AG10803 (cell line): ENCODE data around the gene TMEM53.
A peak's percentile ranks its signal among the peaks of the same experiment; 100 is the strongest.

Source experiments
- DNase-seq: peaks from one replicate; pipeline ENCODE4 v3.0.0; 2010; ENCODE audit warnings: low read depth
- H3K4me3 ChIP-seq: 2 replicates; pipeline ENCODE4 v1.5.1; 2011; ENCODE audit warnings: mild to moderate bottlenecking, low read length, control low read depth
- TF ChIP-seq, protein P1 (sequence below): conservative IDR thresholded peaks from 2 replicates; pipeline ENCODE4 v1.5.1; 2011; ENCODE audit warnings: mild to moderate bottlenecking, low read length, control low read depth, inconsistent platforms

TMEM53 gene

DNA sequence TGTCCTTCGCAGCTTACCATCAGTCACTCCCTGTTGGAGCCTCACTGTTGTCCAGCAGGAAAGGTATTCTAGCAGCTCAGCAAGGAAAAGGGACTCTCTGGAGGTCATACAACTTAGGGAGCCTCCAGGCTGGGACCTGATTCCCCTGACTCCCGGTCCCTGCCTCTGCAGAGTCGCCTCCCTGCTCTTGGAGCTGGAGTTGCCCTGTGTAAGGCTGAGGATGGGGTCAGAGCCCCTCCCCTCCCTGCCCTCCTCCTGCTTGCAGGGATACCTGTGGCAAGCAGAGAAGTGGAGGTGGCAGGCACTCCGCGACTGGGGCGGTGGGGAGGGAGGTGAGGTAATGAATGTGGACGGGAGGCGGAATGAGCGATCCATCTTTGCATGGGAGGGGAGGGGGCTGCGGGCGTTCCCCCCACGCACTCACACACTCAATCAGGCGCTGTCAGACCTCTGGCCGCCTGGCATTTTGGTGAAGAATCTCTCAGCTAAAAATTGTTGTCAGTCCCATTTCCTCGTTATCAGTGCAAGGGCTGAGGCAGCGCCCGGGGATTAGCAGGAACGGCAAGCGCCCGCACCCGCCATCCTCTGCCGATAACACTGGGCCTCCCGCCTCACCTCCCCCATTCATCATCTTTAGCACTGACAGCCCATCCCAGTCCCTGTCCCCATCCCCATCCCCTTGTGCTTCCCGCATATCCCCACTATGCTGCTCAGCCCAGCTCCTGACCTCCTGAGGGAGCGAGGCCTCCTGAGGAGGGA lies 64.3 kb downstream of the TMEM53 start:
- DNase-seq = no peak
- no peak overlapping the region for H3K4me3 ChIP-seq
- TF ChIP-seq, protein P1, sequence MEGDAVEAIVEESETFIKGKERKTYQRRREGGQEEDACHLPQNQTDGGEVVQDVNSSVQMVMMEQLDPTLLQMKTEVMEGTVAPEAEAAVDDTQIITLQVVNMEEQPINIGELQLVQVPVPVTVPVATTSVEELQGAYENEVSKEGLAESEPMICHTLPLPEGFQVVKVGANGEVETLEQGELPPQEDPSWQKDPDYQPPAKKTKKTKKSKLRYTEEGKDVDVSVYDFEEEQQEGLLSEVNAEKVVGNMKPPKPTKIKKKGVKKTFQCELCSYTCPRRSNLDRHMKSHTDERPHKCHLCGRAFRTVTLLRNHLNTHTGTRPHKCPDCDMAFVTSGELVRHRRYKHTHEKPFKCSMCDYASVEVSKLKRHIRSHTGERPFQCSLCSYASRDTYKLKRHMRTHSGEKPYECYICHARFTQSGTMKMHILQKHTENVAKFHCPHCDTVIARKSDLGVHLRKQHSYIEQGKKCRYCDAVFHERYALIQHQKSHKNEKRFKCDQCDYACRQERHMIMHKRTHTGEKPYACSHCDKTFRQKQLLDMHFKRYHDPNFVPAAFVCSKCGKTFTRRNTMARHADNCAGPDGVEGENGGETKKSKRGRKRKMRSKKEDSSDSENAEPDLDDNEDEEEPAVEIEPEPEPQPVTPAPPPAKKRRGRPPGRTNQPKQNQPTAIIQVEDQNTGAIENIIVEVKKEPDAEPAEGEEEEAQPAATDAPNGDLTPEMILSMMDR = no peak

DNA sequence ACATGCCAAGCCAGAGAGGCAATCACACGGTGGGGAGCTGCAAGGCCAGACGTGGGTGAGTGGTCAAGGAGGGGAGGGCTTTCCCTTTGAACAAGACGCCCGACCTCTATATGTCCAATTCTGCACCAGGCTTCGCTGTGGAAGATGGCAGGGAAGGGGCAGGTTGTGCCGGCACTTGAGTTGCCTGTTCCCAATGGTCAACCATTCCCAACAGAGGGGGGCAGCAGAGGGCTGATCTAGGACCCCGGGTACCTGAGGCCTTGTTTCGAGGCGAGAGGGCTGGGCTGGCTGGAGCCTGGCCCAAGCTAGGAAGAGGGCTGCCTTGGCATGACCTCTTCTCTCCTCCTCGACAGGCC lies 64.9 kb downstream of the TMEM53 start:
- H3K4me3 ChIP-seq = no peak overlapping the region
- DNase-seq = peak; percentile 45
- TF ChIP-seq, protein P1 = peak; percentile 76

DNA sequence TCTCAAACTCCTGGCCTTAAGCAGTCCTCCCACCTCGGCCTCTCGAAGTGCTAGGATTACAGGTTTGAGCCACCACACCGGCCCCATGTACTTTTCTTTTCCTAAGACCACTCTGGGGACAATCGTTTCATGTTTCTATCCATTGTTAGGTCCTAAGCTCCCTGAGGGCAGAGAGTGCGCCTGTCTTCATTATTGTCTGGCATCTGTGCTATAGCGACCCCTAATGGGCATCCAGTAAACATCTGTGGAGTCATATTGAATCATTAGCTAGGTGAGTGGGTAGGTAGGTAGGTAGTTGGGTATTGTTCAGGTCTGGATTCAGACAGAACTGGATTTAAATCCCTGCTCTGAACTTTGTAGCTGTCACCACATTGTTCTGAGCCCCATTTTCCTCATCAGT lies 66.1 kb downstream of the TMEM53 start:
- DNase-seq = no peak
- no peak overlapping the region for H3K4me3 ChIP-seq
- TF ChIP-seq, protein P1 = peak; percentile 24; the same call in 1 of the 2 replicates

DNA sequence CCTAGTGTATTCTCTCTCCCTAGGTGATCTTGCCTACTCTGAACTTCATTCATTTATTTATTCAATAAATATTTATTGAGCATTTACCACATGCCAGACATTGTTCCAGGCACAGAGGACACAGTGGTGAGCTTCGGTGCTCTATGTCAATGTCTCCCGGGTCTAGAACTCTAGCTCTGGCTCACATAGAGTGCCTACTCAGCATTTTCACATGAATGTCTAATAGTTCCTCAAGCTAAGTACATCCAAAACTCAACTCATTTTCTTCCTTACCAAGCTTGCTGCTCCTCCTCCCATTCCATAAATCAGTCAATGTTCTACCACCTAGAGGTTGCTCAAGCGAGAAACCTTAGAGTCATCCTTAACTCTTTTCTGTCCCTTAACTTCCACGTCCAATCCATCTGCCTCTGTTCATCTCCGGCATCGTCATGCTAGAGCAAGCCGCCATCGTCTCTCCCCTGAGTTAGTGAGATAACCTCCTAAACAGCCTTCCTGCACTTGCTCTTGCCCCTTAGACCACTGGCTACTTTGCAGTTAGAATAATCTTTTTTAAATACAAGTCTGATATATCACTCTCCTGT lies 67.5 kb downstream of the TMEM53 start:
- H3K4me3 ChIP-seq = no peak overlapping the region
- TF ChIP-seq, protein P1 = no peak
- DNase-seq = no peak

DNA sequence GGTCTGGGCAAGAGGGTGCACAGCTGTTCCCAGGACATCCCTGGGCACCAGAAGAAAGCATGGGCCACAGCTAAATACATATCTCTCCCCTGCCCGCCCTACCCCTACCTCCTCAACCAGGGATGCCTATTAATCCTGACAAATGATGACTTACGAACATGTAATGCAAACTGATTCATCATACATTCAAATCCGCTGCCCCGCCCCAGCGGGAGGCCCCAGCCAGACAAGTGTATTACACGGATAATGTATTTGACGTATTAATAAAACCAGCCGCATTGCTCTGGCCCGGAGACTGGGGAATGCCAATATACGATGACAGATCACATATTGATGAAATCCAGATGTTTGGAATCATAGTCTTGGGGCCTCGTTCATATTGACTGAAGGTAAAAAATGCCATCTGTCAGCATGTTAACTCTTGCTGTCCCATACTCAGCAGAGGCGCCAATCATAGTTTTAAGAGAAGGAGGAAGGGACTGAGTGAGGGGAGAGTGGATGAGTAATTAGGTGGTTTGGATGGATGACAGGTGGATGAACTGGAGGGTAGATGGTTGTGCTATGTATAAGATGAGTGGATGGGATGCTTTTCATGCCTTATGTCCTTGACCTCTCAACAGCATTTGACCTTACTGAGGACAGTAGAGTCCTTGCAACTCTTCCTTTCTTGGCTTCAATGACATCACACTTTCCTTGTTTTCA lies 68.2 kb downstream of the TMEM53 start:
- no peak overlapping the region for H3K4me3 ChIP-seq
- DNase-seq = no peak
- TF ChIP-seq, protein P1 = no peak

DNA sequence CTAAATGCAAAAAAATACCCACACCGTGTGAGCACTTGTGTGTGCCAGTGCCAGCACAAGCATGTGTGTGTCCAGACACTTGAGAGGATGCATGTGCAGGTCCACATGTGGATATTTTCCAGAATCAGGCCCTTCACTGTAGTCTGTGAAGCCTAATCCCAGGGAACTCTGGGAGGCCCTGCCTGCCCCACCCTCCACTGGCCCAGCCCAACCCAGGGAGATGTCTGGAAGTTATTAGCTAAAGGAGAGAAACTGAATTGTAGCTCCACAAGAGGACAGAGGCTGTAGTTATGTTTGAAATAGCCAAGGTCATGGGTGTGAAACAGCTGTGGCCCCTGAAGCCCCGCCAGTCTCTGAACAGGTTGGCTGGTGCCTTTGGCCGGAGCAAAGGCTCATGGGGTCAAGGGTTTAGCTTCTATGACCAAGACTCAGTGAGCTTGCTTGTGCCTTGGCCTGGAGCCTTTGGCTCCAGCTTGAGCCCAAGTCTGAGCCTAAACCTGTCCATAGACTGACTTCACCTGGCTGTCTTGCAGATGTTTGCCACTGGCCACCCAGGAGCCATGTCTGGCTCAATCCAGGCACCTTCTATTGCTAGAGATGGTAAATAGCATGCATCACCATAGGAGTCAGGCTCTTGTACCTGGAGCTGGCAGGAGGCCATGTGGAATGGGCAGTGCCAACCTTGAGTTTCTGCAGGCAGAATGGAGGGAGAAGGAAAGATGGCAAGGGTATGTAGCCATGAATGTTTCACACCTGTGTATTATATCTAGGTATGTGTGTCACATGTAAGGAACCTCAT lies 69.9 kb downstream of the TMEM53 start:
- no peak overlapping the region for H3K4me3 ChIP-seq
- TF ChIP-seq, protein P1 = no peak
- DNase-seq = no peak
